ENCODE measurements around the gene CD300E.

CD300E gene

GRCh38 chr17:74619077-74619673, 4.4 kb downstream of the CD300E start:
- H3K4me1 Mint-ChIP-seq, result peaks cover 14% of the 10 kb centered on the region
- peaks cover 82% of the 10 kb centered on the region for H3K27me3 Mint-ChIP-seq (ENCODE audit: low read depth, poor library complexity)
- H3K36me3 Mint-ChIP-seq (ENCODE audit: low read depth), result no peaks in the 10 kb centered on the region
- TF ChIP-seq CTCF (IDR thresholded peaks at IDR 0.05), result no peak
- H3K27ac Mint-ChIP-seq, result peak overlapping the region; percentile 42
- H3K4me3 Mint-ChIP-seq, result no peak overlapping the region
- no peak for DNase-seq
- H3K9me3 Mint-ChIP-seq, result no peaks in the 10 kb centered on the region

- H3K4me3 Mint-ChIP-seq, result no peak overlapping the region
- no peaks in the 10 kb centered on the region for H3K36me3 Mint-ChIP-seq (ENCODE audit: low read depth)
- no peak for DNase-seq
- H3K27me3 Mint-ChIP-seq (ENCODE audit: low read depth, poor library complexity), result peaks cover 77% of the 10 kb centered on the region
- H3K27ac Mint-ChIP-seq, result no peak overlapping the region
- peaks cover 14% of the 10 kb centered on the region for H3K4me1 Mint-ChIP-seq
- TF ChIP-seq CTCF (IDR thresholded peaks at IDR 0.05), result no peak
- H3K9me3 Mint-ChIP-seq, result no peaks in the 10 kb centered on the region
These were observed 5.1 kb downstream of the CD300E start for GRCh38 chr17:74618451-74618850.

GRCh38 chr17:74616696-74617095, 6.8 kb downstream of the CD300E start:
- DNase-seq, result no peak
- Mint-ChIP-seq H3K4me3 (no peak overlapping the region), H3K9me3 (no peaks in the 10 kb centered on the region), H3K27me3 (ENCODE audit: low read depth, poor library complexity) (peaks cover 72% of the 10 kb centered on the region), H3K36me3 (ENCODE audit: low read depth) (no peaks in the 10 kb centered on the region), H3K4me1 (peaks cover 14% of the 10 kb centered on the region), H3K27ac (no peak overlapping the region)
- TF ChIP-seq CTCF (IDR thresholded peaks at IDR 0.05), result no peak

- Mint-ChIP-seq H3K9me3 (no peaks in the 10 kb centered on the region), H3K36me3 (ENCODE audit: low read depth) (no peaks in the 10 kb centered on the region), H3K27ac (no peak overlapping the region), H3K4me3 (no peak overlapping the region), H3K4me1 (peaks cover 10% of the 10 kb centered on the region), H3K27me3 (ENCODE audit: low read depth, poor library complexity) (peaks cover 56% of the 10 kb centered on the region)
- TF ChIP-seq CTCF (IDR thresholded peaks at IDR 0.05), result no peak
- no peak for DNase-seq
These were observed 11.5 kb downstream of the CD300E start for GRCh38 chr17:74612046-74612445.

GRCh38 chr17:74610108-74610507, 13.4 kb downstream of the CD300E start:
- H3K9me3 Mint-ChIP-seq, result no peaks in the 10 kb centered on the region
- no peaks in the 10 kb centered on the region for H3K4me1 Mint-ChIP-seq
- DNase-seq, result peak; percentile 45
- no peak overlapping the region for H3K4me3 Mint-ChIP-seq
- no peak overlapping the region for H3K27ac Mint-ChIP-seq
- no peaks in the 10 kb centered on the region for H3K36me3 Mint-ChIP-seq (ENCODE audit: low read depth)
- peaks cover 44% of the 10 kb centered on the region for H3K27me3 Mint-ChIP-seq (ENCODE audit: low read depth, poor library complexity)
- TF ChIP-seq CTCF (IDR thresholded peaks at IDR 0.05), result no peak

GRCh38 chr17:74608511-74608910, 15.0 kb downstream of the CD300E start:
- Mint-ChIP-seq H3K9me3 (no peaks in the 10 kb centered on the region), H3K27ac (no peak overlapping the region), H3K4me1 (no peaks in the 10 kb centered on the region), H3K36me3 (ENCODE audit: low read depth) (no peaks in the 10 kb centered on the region), H3K4me3 (no peak overlapping the region), H3K27me3 (ENCODE audit: low read depth, poor library complexity) (peaks cover 38% of the 10 kb centered on the region)
- TF ChIP-seq CTCF (IDR thresholded peaks at IDR 0.05), result no peak
- DNase-seq, result no peak

All from nephron progenitor cell (in vitro differentiated cells).